Choroid plexus epithelial cell (primary cell): ENCODE measurements around the gene RAI2.

Source experiments
- DNase-seq: peaks from one replicate; pipeline ENCODE4 v3.0.0-alpha.2; 2010; ENCODE audit warnings: low read depth
- H3K4me3 ChIP-seq: 2 replicates; pipeline ENCODE4 v1.5.1; 2011; ENCODE audit warnings: low read depth, mild to moderate bottlenecking, control low read depth, low read length, moderate library complexity
- TF ChIP-seq, protein P1 (sequence below): conservative IDR thresholded peaks from 2 replicates; pipeline ENCODE4 v1.5.1; 2011; ENCODE audit warnings: low read depth, mild to moderate bottlenecking, control low read depth, inconsistent platforms, low read length, moderate library complexity

RAI2 gene

GRCh38 chrX:17860811-17861488 lies at the start of gene RAI2:
Gene RAI2 (minus strand): TSS chrX:17861298. CDS start chrX:17802010, 59,288 bp downstream.
- DNase-seq: no peak
- H3K4me3 ChIP-seq: peak within 1 kb of the TSS; percentile 24
- TF ChIP-seq, protein P1, sequence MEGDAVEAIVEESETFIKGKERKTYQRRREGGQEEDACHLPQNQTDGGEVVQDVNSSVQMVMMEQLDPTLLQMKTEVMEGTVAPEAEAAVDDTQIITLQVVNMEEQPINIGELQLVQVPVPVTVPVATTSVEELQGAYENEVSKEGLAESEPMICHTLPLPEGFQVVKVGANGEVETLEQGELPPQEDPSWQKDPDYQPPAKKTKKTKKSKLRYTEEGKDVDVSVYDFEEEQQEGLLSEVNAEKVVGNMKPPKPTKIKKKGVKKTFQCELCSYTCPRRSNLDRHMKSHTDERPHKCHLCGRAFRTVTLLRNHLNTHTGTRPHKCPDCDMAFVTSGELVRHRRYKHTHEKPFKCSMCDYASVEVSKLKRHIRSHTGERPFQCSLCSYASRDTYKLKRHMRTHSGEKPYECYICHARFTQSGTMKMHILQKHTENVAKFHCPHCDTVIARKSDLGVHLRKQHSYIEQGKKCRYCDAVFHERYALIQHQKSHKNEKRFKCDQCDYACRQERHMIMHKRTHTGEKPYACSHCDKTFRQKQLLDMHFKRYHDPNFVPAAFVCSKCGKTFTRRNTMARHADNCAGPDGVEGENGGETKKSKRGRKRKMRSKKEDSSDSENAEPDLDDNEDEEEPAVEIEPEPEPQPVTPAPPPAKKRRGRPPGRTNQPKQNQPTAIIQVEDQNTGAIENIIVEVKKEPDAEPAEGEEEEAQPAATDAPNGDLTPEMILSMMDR: no peak

DNA sequence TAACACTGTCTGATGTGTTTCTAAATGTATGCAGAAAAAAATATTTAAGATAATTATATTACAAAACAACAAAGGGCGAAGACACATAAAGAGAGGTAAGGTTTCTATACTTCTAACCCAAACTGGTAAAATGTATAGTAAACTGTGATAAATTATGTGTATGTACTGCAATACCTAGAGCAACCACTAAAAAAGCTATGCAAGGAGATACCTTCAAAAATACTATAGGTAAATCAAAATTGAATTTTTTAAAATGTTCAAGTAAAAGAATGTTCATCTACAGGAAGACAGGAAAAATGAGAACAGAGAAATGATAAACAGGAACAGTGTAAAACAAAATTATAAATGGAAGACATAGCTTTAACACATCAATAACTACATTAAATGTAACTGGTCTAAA lies 27.3 kb upstream of the RAI2 start:
- no peak for DNase-seq
- TF ChIP-seq, protein P1: no peak
- no peak overlapping the region for H3K4me3 ChIP-seq

DNA sequence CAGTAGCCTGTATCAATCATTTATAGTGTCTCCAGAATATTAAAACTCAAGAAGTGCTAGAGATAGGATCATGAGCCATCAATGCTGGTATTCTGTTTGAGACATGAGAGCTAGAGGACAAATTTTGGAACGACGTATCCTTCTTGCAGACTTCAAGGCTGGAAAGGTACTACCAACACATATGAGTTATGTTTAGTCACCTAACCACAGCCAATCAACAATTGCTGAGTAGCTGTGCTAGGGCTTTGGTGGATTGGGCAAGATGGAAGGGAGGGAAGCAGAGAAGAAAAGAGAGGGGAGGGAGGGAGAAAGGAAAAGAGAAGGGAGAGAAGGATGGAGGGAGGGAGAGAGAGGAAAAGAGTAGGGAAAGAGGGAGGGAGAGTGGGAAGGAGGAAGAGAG lies 21.6 kb upstream of the RAI2 start:
- TF ChIP-seq, protein P1: no peak
- no peak for DNase-seq
- no peak overlapping the region for H3K4me3 ChIP-seq

- DNase-seq: no peak
- TF ChIP-seq, protein P1: no peak
These were observed 17.1 kb upstream of the RAI2 start for GRCh38 chrX:17878028-17878670.

DNA sequence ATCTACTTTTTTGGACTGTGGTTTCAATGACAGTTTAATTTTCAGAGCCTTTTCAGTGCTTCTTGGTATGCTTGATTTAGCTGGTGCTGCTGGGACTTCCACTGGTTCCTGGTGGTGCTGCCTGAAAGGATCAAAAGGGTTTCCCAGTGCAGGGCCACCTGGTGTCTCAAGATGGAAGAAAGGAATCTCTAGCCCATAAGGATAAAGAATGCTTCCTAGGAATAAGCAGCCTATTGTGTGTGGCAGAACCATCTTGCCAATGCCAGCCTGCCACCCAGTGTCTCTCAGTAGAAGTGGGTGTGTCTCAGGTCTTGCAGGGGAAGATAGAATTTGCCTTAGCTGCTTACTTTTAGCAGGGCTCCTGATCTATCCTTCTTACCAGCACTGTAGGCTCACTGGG lies 15.0 kb upstream of the RAI2 start:
- H3K4me3 ChIP-seq: no peak overlapping the region
- DNase-seq: no peak
- TF ChIP-seq, protein P1: no peak

More at GRCh38 chrX:17878028-17878670, 17.1 kb upstream of the RAI2 start:
- H3K4me3 ChIP-seq: no peak overlapping the region

DNA sequence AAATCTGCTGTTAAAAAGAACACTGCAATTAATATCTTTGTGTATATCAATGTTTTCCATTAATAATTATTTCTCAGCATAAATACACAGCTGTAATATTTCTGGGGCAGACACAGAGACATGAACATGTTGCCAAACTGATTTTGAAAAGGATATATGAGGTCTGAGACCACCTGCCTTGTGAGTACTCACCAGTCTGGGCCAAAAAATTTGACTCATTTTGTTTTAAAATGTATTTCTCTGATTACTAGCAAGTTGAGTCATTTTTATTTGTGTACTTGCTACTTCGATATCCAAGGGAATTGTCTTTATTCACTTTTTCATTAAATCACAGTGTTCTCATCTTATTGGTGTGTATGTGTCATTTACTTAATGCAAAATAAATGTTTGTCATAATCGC lies 8.5 kb upstream of the RAI2 start:
- no peak overlapping the region for H3K4me3 ChIP-seq
- TF ChIP-seq, protein P1: no peak
- no peak for DNase-seq
